Right lobe of liver (tissue), 6 donors: ENCODE results near the gene ARMC9. TPM values are rescaled to one million over a fixed set of nuclear protein-coding genes. Genes with fewer than 3 reads are reported as not detected.
"Not testable (repeated sequence)": the region's sequence is repeated elsewhere in the genome, so short reads cannot be mapped to it uniquely, and the experiment has no call there.

Source experiments
- ATAC-seq, 4 donors: fragments of 200-7000 bp; cut with Tn5 transposase; one replicate each; pipeline ENCODE4 v1.9.1; 2020; ENCODE audit warnings: mild to moderate bottlenecking in 4 of 4, moderate library complexity in 4 of 4
- DNase-seq, 3 donors: peaks; one replicate each; pipeline ENCODE4 v3.0.0-alpha.2; 2020
- H3K27ac ChIP-seq, 3 donors: fragments of 200-600 bp; one replicate each; pipeline ENCODE4 v1.8.0; 2022
- H3K27me3 ChIP-seq, 2 donors: fragments of 200-600 bp; one replicate each; pipeline ENCODE4 v1.8.0; 2022
- H3K36me3 ChIP-seq, 4 donors: fragments of 200-600 bp; sonication (generic) in 1 of 4; one replicate each; pipeline versions ENCODE4 v1.5.1 to v1.8.0; 2017 to 2022; ENCODE audit warnings: control low read depth in 1 of 4
- H3K4me1 ChIP-seq, 4 donors: fragments of 200-600 bp; sonication (generic) in 1 of 4; one replicate each; pipeline versions ENCODE4 v1.5.1 to v1.8.0; 2017 to 2022; ENCODE audit warnings: control low read depth in 1 of 4
- H3K4me3 ChIP-seq, 3 donors: fragments of 200-600 bp; one replicate each; pipeline ENCODE4 v1.8.0; 2022
- H3K9me3 ChIP-seq, 4 donors: fragments of 200-600 bp; sonication (generic) in 1 of 4; one replicate each; pipeline versions ENCODE4 v1.5.1 to v1.8.0; 2017 to 2022; ENCODE audit warnings: control low read depth in 1 of 4
- CTCF ChIP-seq, 4 donors: fragments of 200-600 bp in 3 of 4; fragments of 450-650 bp in 1 of 4; IDR thresholded peaks; one replicate each; pipeline versions ENCODE4 v1.5.1 to v1.8.0; 2016 to 2022; ENCODE audit warnings: antibody characterized with exemption in 4 of 4, mild to moderate bottlenecking in 2 of 4
- POLR2A ChIP-seq: fragments of 450-650 bp; IDR thresholded peaks from one replicate; pipeline ENCODE4 v1.6.1; 2017; ENCODE audit warnings: antibody characterized with exemption, mild to moderate bottlenecking
- WGBS: methylation state at CpG from one replicate; pipeline ENCODE4 v1.1.6; 2018; ENCODE audit warnings: low coverage, low lambda C conversion rate; ENCODE audit not compliant: insufficient coverage; ENCODE audit errors: missing lambda C conversion rate; 5-methylcytosine and 5-hydroxymethylcytosine counted together
- intact Hi-C, 2 donors: fragments of 100-400 bp; cut with DNase I; formaldehyde crosslinking; loops; one replicate each; pipeline versions ENCODE4 v1.11.2 to v1.14.1; 2022
- total RNA-seq, 6 experiments: library from RNA; depleted of rRNA in 2 of 6; stranded (reverse); fragments of >200 nt in 2 of 6; fragmentation: NEBNext Ultra II Directional in 3 of 6; extraction: Animal tissue kit (Norgen Biotek cat#: 25700) in 3 of 6; gene quantifications; one replicate each; pipeline versions ENCODE4 v1.1.0 to v1.2.4, GENCODE V29; 2016 to 2023
- donor health status: DM: no; HTN: yes; CAD: no.
- donor health status: DM: no; HTN: no; CAD: no.
- donor health status: DM: no; HTN: no; CAD: no.
- donor health status: DM: no; HTN: yes; CAD: no.
- donor health status: DM: no; HTN: yes; CAD: no.

ARMC9 gene
- total RNA-seq, 6 experiments from 2014 or later = 1.5 to 7.7 (median 2.4) TPM

- intact Hi-C loops = no loop called here
- H3K4me1 ChIP-seq = no peaks in the 10 kb centered on the region
- H3K9me3 ChIP-seq = no peaks in the 10 kb centered on the region
- WGBS = 90% methylated on average over 1 of the region's 1 CpG
- no peaks in the 10 kb centered on the region for H3K27me3 ChIP-seq
- DNase-seq (no peak), ATAC-seq (no peak)
- no peaks in the 10 kb centered on the region for H3K36me3 ChIP-seq
- no peak overlapping the region for H3K4me3 ChIP-seq
- TF ChIP-seq POLR2A = no peak
- H3K27ac ChIP-seq = no peak overlapping the region
These were observed 149.2 kb downstream of the ARMC9 start for GRCh38 chr2:231347638-231348037.

- no peaks in the 10 kb centered on the region for H3K4me1 ChIP-seq
These were observed 149.7 kb downstream of the ARMC9 start for GRCh38 chr2:231348173-231348572.

GRCh38 chr2:231348704-231349373 lies 150.4 kb downstream of the ARMC9 start:
- H3K27ac ChIP-seq = no peak overlapping the region
- H3K4me3 ChIP-seq = no peak overlapping the region
- H3K36me3 ChIP-seq = no peaks in the 10 kb centered on the region
- no peak for TF ChIP-seq CTCF (IDR thresholded peaks at IDR 0.05)
- TF ChIP-seq POLR2A = peak; percentile 19
- no peaks in the 10 kb centered on the region for H3K4me1 ChIP-seq
- no peaks in the 10 kb centered on the region for H3K27me3 ChIP-seq
- WGBS = 33% methylated on average over 5 of the region's 5 CpGs
- DNase-seq = peak in 1 of 3 donors; percentile 7
- H3K9me3 ChIP-seq = no peaks in the 10 kb centered on the region
- intact Hi-C loops = no loop called here
- peak in 2 of 4 donors; percentile 28 to 42 for ATAC-seq

More at GRCh38 chr2:231348173-231348572, 149.7 kb downstream of the ARMC9 start:
- Histone ChIP-seq H3K9me3 (no peaks in the 10 kb centered on the region), H3K36me3 (no peaks in the 10 kb centered on the region), H3K4me3 (no peak overlapping the region), H3K27ac (no peak overlapping the region), H3K27me3 (no peaks in the 10 kb centered on the region)
- ATAC-seq = peak in 1 of 4 donors; percentile 39
- TF ChIP-seq POLR2A (no peak), CTCF (IDR thresholded peaks at IDR 0.05) (no peak)
- 83% methylated on average over 2 of the region's 2 CpGs for WGBS
- intact Hi-C loops = no loop called here
- peak in 1 of 3 donors; percentile 11 for DNase-seq

- H3K4me1 ChIP-seq, intact Hi-C loops, H3K36me3 ChIP-seq, H3K4me3 ChIP-seq, H3K27me3 ChIP-seq, H3K27ac ChIP-seq, ATAC-seq, H3K9me3 ChIP-seq: not testable (repeated sequence)
- peak in 1 of 3 donors; percentile 22 for DNase-seq
- 83% methylated on average over 10 of the region's 10 CpGs for WGBS
These were observed 150.9 kb downstream of the ARMC9 start for GRCh38 chr2:231349374-231349735.

GRCh38 chr2:231351648-231352047 lies 153.2 kb downstream of the ARMC9 start:
- no peaks in the 10 kb centered on the region for H3K36me3 ChIP-seq
- H3K9me3 ChIP-seq = no peaks in the 10 kb centered on the region
- ATAC-seq (no peak), DNase-seq (no peak)
- H3K27ac ChIP-seq = no peak overlapping the region
- no peak overlapping the region for H3K4me3 ChIP-seq
- no peaks in the 10 kb centered on the region for H3K4me1 ChIP-seq
- whole genome bisulfite sequencing = 81% methylated on average over 5 of the region's 5 CpGs
- intact Hi-C loops = no loop called here
- no peaks in the 10 kb centered on the region for H3K27me3 ChIP-seq
- TF ChIP-seq POLR2A (no peak), CTCF (IDR thresholded peaks at IDR 0.05) (no peak)
